Body of pancreas (tissue), 4 donors: ENCODE data around the gene ABHD8. TPM values are rescaled to one million over a fixed set of nuclear protein-coding genes. Genes with fewer than 3 reads are reported as not detected.
A peak's percentile ranks its signal among the peaks of the same experiment; 100 is the strongest.

Experiments used
- ATAC-seq: fragments of 150-250 bp; one replicate; pipeline ENCODE4 v1.9.1; 2016
- DNase-seq, 4 donors: peaks; one replicate each; pipeline ENCODE4 v3.0.0-alpha.2; 2019
- H3K27ac ChIP-seq, 4 donors: fragments of 200-600 bp; sonication (generic); 1 replicate in 3 of 4; 2 replicates in 1 of 4; pipeline versions ENCODE4 v1.5.1 to v1.6.1; 2016 to 2019; ENCODE audit warnings: mild to moderate bottlenecking in 1 of 4, mixed read lengths in 1 of 4, moderate library complexity in 1 of 4
- H3K27me3 ChIP-seq, 2 donors: fragments of 200-600 bp; sonication (generic); one replicate each; pipeline ENCODE4 v1.6.0; 2016; ENCODE audit warnings: mild to moderate bottlenecking in 1 of 2
- H3K36me3 ChIP-seq, 2 donors: fragments of 200-600 bp; sonication (generic); replicated peaks in 1 of 2; 2 replicates each; pipeline ENCODE4 v1.5.1; 2016; ENCODE audit warnings: low read depth in 2 of 2; ENCODE audit not compliant: insufficient read depth in 1 of 2
- H3K4me1 ChIP-seq: fragments of 200-600 bp; sonication (generic); one replicate; pipeline ENCODE4 v1.6.0; 2016
- H3K4me3 ChIP-seq, 2 donors: fragments of 200-600 bp; sonication (generic); 1 replicate in 1 of 2; 2 replicates in 1 of 2; pipeline ENCODE4 v1.5.1; 2016 to 2019
- H3K9me3 ChIP-seq, 3 donors: fragments of 200-600 bp; sonication (generic); 1 replicate in 2 of 3; 2 replicates in 1 of 3; pipeline ENCODE4 v1.5.1; 2016
- CTCF ChIP-seq, 7 experiments: fragments of 450-650 bp in 4 of 7; fragments of 200-600 bp in 3 of 7; sonication (generic) in 3 of 7; IDR thresholded peaks; one replicate each; pipeline ENCODE4 v1.5.1; 2016 to 2019; ENCODE audit warnings: antibody characterized with exemption in 7 of 7
- POLR2A ChIP-seq, 3 donors: fragments of 450-650 bp; IDR thresholded peaks; one replicate each; pipeline ENCODE4 v1.6.1; 2016; ENCODE audit warnings: antibody characterized with exemption in 3 of 3, mild to moderate bottlenecking in 2 of 3
- WGBS, 2 donors: methylation state at CpG; one replicate each; pipeline ENCODE4 v1.1.5; 2017; 5-methylcytosine and 5-hydroxymethylcytosine counted together
- intact Hi-C: fragments of 100-400 bp; cut with DNase I; formaldehyde crosslinking; loops from one replicate; pipeline ENCODE4 v1.15.1; 2023
- total RNA-seq, 2 donors: library from RNA; depleted of rRNA; stranded (reverse); fragments of >200 nt; gene quantifications; one replicate each; pipeline ENCODE4 v1.1.0, GENCODE V29; 2016

The ABHD8 gene
- total RNA-seq, 2 donors from 2014 or later = 10.2 to 12.2 TPM

GRCh38 chr19:17243830-17244617 is 59.2 kb downstream of the ABHD8 start:
- intact Hi-C loops = no loop called here
- peak overlapping the region; percentile 44 to 94 for H3K4me3 ChIP-seq
- peak overlapping the region; percentile 80 to 97 (median 86) for H3K27ac ChIP-seq
- no peaks in the 10 kb centered on the region for H3K27me3 ChIP-seq
- H3K36me3 ChIP-seq = no peaks in the 10 kb centered on the region
- TF ChIP-seq POLR2A (IDR thresholded peaks at IDR 0.05) = no peak
- no peak for TF ChIP-seq CTCF (IDR thresholded peaks at IDR 0.05)
- ATAC-seq (peak; percentile 9), DNase-seq (peak; percentile 63 to 71 (median 67))
- H3K9me3 ChIP-seq = no peaks in the 10 kb centered on the region
- H3K4me1 ChIP-seq = peaks cover 76% of the 10 kb centered on the region
- 0 to 6% methylated on average over 7 to 52 of the region's 52 CpGs for WGBS, 2 donors

GRCh38 chr19:17243211-17243829 is 59.9 kb downstream of the ABHD8 start:
- DNase-seq (peak; percentile 38 to 58 (median 47)), ATAC-seq (no peak)
- Histone ChIP-seq H3K4me3 (peak overlapping the region; percentile 44 to 94), H3K9me3 (no peaks in the 10 kb centered on the region), H3K36me3 (no peaks in the 10 kb centered on the region), H3K27me3 (no peaks in the 10 kb centered on the region), H3K4me1 (peaks cover 69% of the 10 kb centered on the region), H3K27ac (peak overlapping the region; percentile 80 to 97 (median 86))
- intact Hi-C loops = no loop called here
- 15 to 18% methylated on average over 3 to 8 of the region's 8 CpGs for WGBS, 2 donors
- TF ChIP-seq CTCF (IDR thresholded peaks at IDR 0.05) (no peak), POLR2A (IDR thresholded peaks at IDR 0.05) (no peak)

- H3K4me1 ChIP-seq = peaks cover 66% of the 10 kb centered on the region
- WGBS, 2 donors = 61 to 70% methylated on average over 2 to 8 of the region's 8 CpGs
- DNase-seq = no peak
Observed at GRCh38 chr19:17242431-17243208, 60.6 kb downstream of the ABHD8 start.

More at GRCh38 chr19:17242431-17243208, 60.6 kb downstream of the ABHD8 start:
- intact Hi-C loops = no loop called here
- H3K9me3 ChIP-seq = no peaks in the 10 kb centered on the region
- no peak for ATAC-seq
- no peaks in the 10 kb centered on the region for H3K36me3 ChIP-seq
- H3K27me3 ChIP-seq = no peaks in the 10 kb centered on the region
- no peak for TF ChIP-seq POLR2A (IDR thresholded peaks at IDR 0.05)
- no peak for TF ChIP-seq CTCF (IDR thresholded peaks at IDR 0.05)
- H3K27ac ChIP-seq = peak overlapping the region; percentile 80 to 97 (median 86)
- no peak overlapping the region for H3K4me3 ChIP-seq

Other genes starting within 250 kb of the ABHD8 start
- 1 to 10 TPM; 1.6 to 2.3 TPM for gene HAUS8, start 228.0 kb downstream of the ABHD8 start, total RNA-seq
- 10 to 100 TPM; 26.2 to 56.0 TPM for gene MYO9B, start 227.6 kb downstream of the ABHD8 start, total RNA-seq
- gene USE1, start 88.1 kb downstream of the ABHD8 start, total RNA-seq = 10 to 100 TPM; 13.2 to 20.1 TPM
- gene OCEL1, start 77.2 kb downstream of the ABHD8 start, total RNA-seq = 10 to 100 TPM; 27.4 to 27.8 TPM
- 10 to 100 TPM; 67.6 to 83.3 TPM for gene NR2F6, start 57.5 kb downstream of the ABHD8 start, total RNA-seq
- gene USHBP1, start 38.7 kb downstream of the ABHD8 start, total RNA-seq = 10 to 100 TPM in 1 of 2 donors, 1 to 10 TPM in 1; 9.2 to 10.4 TPM
- 10 to 100 TPM; 45.2 to 84.6 TPM for gene BABAM1, start 36.0 kb downstream of the ABHD8 start, total RNA-seq
- gene ANKLE1, start 21.5 kb downstream of the ABHD8 start, total RNA-seq = under 1 TPM in 1 of 2 donors, not detected in 1; 0.33 TPM
- 100 to 1,000 TPM in 1 of 2 donors, 10 to 100 TPM in 1; 47.7 to 152 TPM for gene MRPL34, start 2.4 kb upstream of the ABHD8 start, total RNA-seq
- gene DDA1, start 6.1 kb upstream of the ABHD8 start, total RNA-seq = 1 to 10 TPM; 3.3 to 6.2 TPM
- gene ANO8, start 31.4 kb upstream of the ABHD8 start, total RNA-seq = 10 to 100 TPM in 1 of 2 donors, 1 to 10 TPM in 1; 7.0 to 16.5 TPM
- gene GTPBP3, start 34.1 kb upstream of the ABHD8 start, total RNA-seq = 100 to 1,000 TPM in 1 of 2 donors, 10 to 100 TPM in 1; 13.7 to 127 TPM
- 10 to 100 TPM; 37.9 to 49.8 TPM for gene PLVAP, start 73.9 kb upstream of the ABHD8 start, total RNA-seq
- not detected for gene CCDC194, start 90.8 kb upstream of the ABHD8 start, total RNA-seq
- 10 to 100 TPM; 34.3 to 43.6 TPM for gene BST2, start 102.2 kb upstream of the ABHD8 start, total RNA-seq
- 10 to 100 TPM; 33.3 to 34.8 TPM for gene MVB12A, start 116.6 kb upstream of the ABHD8 start, total RNA-seq
- under 1 TPM in 1 of 2 donors, not detected in 1; 0.52 TPM for gene TMEM221, start 145.2 kb upstream of the ABHD8 start, total RNA-seq
- gene NXNL1, start 157.5 kb upstream of the ABHD8 start, total RNA-seq = not detected
- gene SLC27A1, start 167.1 kb upstream of the ABHD8 start, total RNA-seq = 10 to 100 TPM; 21.1 to 25.7 TPM
- 10 to 100 TPM; 64.9 to 82.7 TPM for gene PGLS, start 208.2 kb upstream of the ABHD8 start, total RNA-seq